IMR-90 (cell line): ENCODE results near the gene SLC9A9. TPM values are rescaled to one million over a fixed set of nuclear protein-coding genes. Genes with fewer than 3 reads are reported as not detected.

Experiments
- ATAC-seq: fragments of 200-7000 bp; cut with Tn5 transposase; 2 replicates; pipeline ENCODE4 v1.9.1; 2020; ENCODE audit warnings: low read depth, mild to moderate bottlenecking, moderate library complexity
- BruUV-seq: library from RNA; stranded (reverse); fragments of 400-500 nt; replicated peaks from 2 replicates; lab custom pipeline; 2021; lab: Mats Ljungman, UMichigan
- CTCF ChIA-PET: fragments of 300-600 bp; formaldehyde crosslinking; extraction: SDS; loops from one replicate; lab custom pipeline; 2021; ENCODE audit warnings: antibody characterized with exemption; lab: Yijun Ruan, JAX
- POLR2A ChIA-PET: fragments of 300-600 bp; sonication (Branson Sonifier 250); formaldehyde crosslinking; loops from one replicate; lab custom pipeline; 2022; ENCODE audit warnings: antibody characterized with exemption; ENCODE audit not compliant: unreplicated experiment; lab: Charles Lee
- DNase-seq: peaks from one replicate; pipeline ENCODE4 v3.0.0; 2013
- H2AFZ ChIP-seq: replicated peaks from 2 replicates; pipeline ENCODE3; 2013; ENCODE audit warnings: low read length, mild to moderate bottlenecking; ENCODE audit not compliant: poor library complexity
- H2AK5ac ChIP-seq: 2 replicates; pipeline ENCODE4 v1.6.1; 2013; ENCODE audit warnings: low read depth, low read length, inconsistent platforms
- H2AK9ac ChIP-seq: replicated peaks from 2 replicates; pipeline ENCODE3; 2013; ENCODE audit warnings: mild to moderate bottlenecking, low read depth, low read length, moderate library complexity; ENCODE audit not compliant: poor library complexity
- H2BK120ac ChIP-seq: 2 replicates; pipeline ENCODE4 v1.6.1; 2013; ENCODE audit warnings: low read depth, low read length, inconsistent platforms
- H2BK15ac ChIP-seq: 3 replicates; pipeline ENCODE4 v1.6.1; 2013; ENCODE audit warnings: low read depth, low read length, inconsistent platforms
- H2BK20ac ChIP-seq: 2 replicates; pipeline ENCODE4 v1.6.1; 2013; ENCODE audit warnings: low read depth, mild to moderate bottlenecking, inconsistent platforms, low read length, moderate library complexity
- H2BK5ac ChIP-seq: 2 replicates; pipeline ENCODE4 v1.6.1; 2013; ENCODE audit warnings: mild to moderate bottlenecking, low read depth, low read length, inconsistent platforms; ENCODE audit not compliant: poor library complexity, severe bottlenecking
- H3K14ac ChIP-seq: replicated peaks from 2 replicates; pipeline ENCODE4 v1.6.1; 2013; ENCODE audit warnings: low read depth, low read length, inconsistent platforms
- H3K18ac ChIP-seq: 2 replicates; pipeline ENCODE4 v1.6.1; 2013; ENCODE audit warnings: low read depth, low read length, control low read depth
- H3K23ac ChIP-seq: 2 replicates; pipeline ENCODE4 v1.6.1; 2013; ENCODE audit warnings: low read depth, low read length, inconsistent platforms
- H3K27ac ChIP-seq: 2 replicates; pipeline ENCODE4 v1.5.1; 2013; ENCODE audit warnings: mild to moderate bottlenecking, control low read depth, low read length; ENCODE audit not compliant: insufficient read depth
- H3K27me3 ChIP-seq: 2 replicates; pipeline ENCODE4 v1.6.1; 2013; ENCODE audit warnings: low read length; ENCODE audit not compliant: control insufficient read depth, insufficient read depth
- H3K36me3 ChIP-seq: 2 replicates; pipeline ENCODE4 v1.6.1; 2013; ENCODE audit warnings: low read length, mixed read lengths; ENCODE audit not compliant: control insufficient read depth, insufficient read depth
- H3K4ac ChIP-seq: 2 replicates; pipeline ENCODE4 v1.6.1; 2013; ENCODE audit warnings: low read depth, low read length, inconsistent platforms
- H3K4me1 ChIP-seq: 2 replicates; pipeline ENCODE4 v1.6.1; 2013; ENCODE audit warnings: low read length, mixed read lengths; ENCODE audit not compliant: control insufficient read depth, insufficient read depth
- H3K4me2 ChIP-seq: 2 replicates; pipeline ENCODE4 v1.6.1; 2013; ENCODE audit warnings: low read depth, mild to moderate bottlenecking, control low read depth, low read length, moderate library complexity
- H3K4me3 ChIP-seq: 2 replicates; pipeline ENCODE4 v1.5.1; 2013; ENCODE audit warnings: low read depth, mild to moderate bottlenecking, control low read depth, low read length, moderate library complexity; ENCODE audit not compliant: insufficient read depth
- H3K56ac ChIP-seq: 2 replicates; pipeline ENCODE4 v1.6.1; 2013; ENCODE audit warnings: low read length, inconsistent platforms; ENCODE audit not compliant: insufficient read depth; ENCODE audit errors: extremely low read depth
- H3K79me1 ChIP-seq, 2 experiments: 2 replicates each; pipeline ENCODE4 v1.6.1; 2013; ENCODE audit warnings: low read length in 2 of 2, inconsistent platforms in 1 of 2, low read depth in 1 of 2
- H3K9ac ChIP-seq: 2 replicates; pipeline ENCODE4 v1.6.1; 2013; ENCODE audit warnings: low read depth, low read length, control low read depth
- H3K9me1 ChIP-seq: 2 replicates; pipeline ENCODE4 v1.6.1; 2013; ENCODE audit warnings: low read length, inconsistent platforms; ENCODE audit not compliant: insufficient read depth
- H3K9me3 ChIP-seq: 2 replicates; pipeline ENCODE4 v1.6.1; 2013; ENCODE audit warnings: low read length; ENCODE audit not compliant: control insufficient read depth, insufficient read depth
- H4K20me1 ChIP-seq: 2 replicates; pipeline ENCODE4 v1.6.1; 2013; ENCODE audit warnings: low read length, inconsistent platforms; ENCODE audit not compliant: insufficient read depth
- H4K5ac ChIP-seq: 2 replicates; pipeline ENCODE4 v1.6.1; 2013; ENCODE audit warnings: mild to moderate bottlenecking, low read depth, low read length, control low read depth
- H4K8ac ChIP-seq, 2 experiments: 2 replicates each; pipeline ENCODE4 v1.6.1; 2013; ENCODE audit warnings: low read depth in 2 of 2, low read length in 2 of 2, control low read depth in 1 of 2, inconsistent platforms in 1 of 2
- H4K91ac ChIP-seq: 2 replicates; pipeline ENCODE4 v1.6.1; 2013; ENCODE audit warnings: low read depth, low read length, inconsistent platforms; ENCODE audit not compliant: insufficient read depth
- BHLHE40 ChIP-seq: fragments of 150-350 bp; IDR thresholded peaks from 2 replicates; pipeline ENCODE4 v1.6.1; 2016; ENCODE audit warnings: mild to moderate bottlenecking, low read depth, low read length
- CEBPB ChIP-seq: IDR thresholded peaks from 2 replicates; pipeline ENCODE4 v1.6.1; 2012; ENCODE audit warnings: low read depth, low read length, improper control_type of control experiment
- CHD1 ChIP-seq: IDR thresholded peaks from 2 replicates; pipeline ENCODE4 v1.6.1; 2012; ENCODE audit warnings: low read depth, low read length, improper control_type of control experiment
- CTCF ChIP-seq: conservative IDR thresholded peaks from 2 replicates; pipeline ENCODE4 v1.5.1; 2012; ENCODE audit warnings: mild to moderate bottlenecking, low read depth, low read length, improper control_type of control experiment
- FOS ChIP-seq: fragments of 150-350 bp; IDR thresholded peaks from 2 replicates; pipeline ENCODE4 v1.6.1; 2016; ENCODE audit warnings: low read depth, low read length
- MAFK ChIP-seq: IDR thresholded peaks from 2 replicates; pipeline ENCODE4 v1.6.1; 2012; ENCODE audit warnings: low read depth, low read length, improper control_type of control experiment
- MAZ ChIP-seq: IDR thresholded peaks from 2 replicates; pipeline ENCODE4 v1.6.1; 2012; ENCODE audit warnings: low read depth, mild to moderate bottlenecking, low read length, improper control_type of control experiment, moderate library complexity, borderline replicate concordance
- MXI1 ChIP-seq: IDR thresholded peaks from 2 replicates; pipeline ENCODE4 v1.6.1; 2012; ENCODE audit warnings: low read depth, mild to moderate bottlenecking, low read length, moderate library complexity, borderline replicate concordance
- NFE2L2 ChIP-seq: fragments of 150-350 bp; IDR thresholded peaks from 2 replicates; pipeline ENCODE4 v1.6.1; 2016; ENCODE audit warnings: low read depth, mild to moderate bottlenecking, low read length
- POLR2A ChIP-seq: IDR thresholded peaks from 2 replicates; pipeline ENCODE4 v1.6.1; 2012; ENCODE audit warnings: mild to moderate bottlenecking, low read depth, low read length
- RAD21 ChIP-seq: IDR thresholded peaks from 2 replicates; pipeline ENCODE4 v1.6.1; 2012; ENCODE audit warnings: low read length, improper control_type of control experiment
- RCOR1 ChIP-seq: IDR thresholded peaks from 2 replicates; pipeline ENCODE4 v1.6.1; 2012; ENCODE audit warnings: mild to moderate bottlenecking, low read length, improper control_type of control experiment; ENCODE audit not compliant: insufficient replicate concordance
- SMC3 ChIP-seq: fragments of 150-350 bp; IDR thresholded peaks from 2 replicates; pipeline ENCODE4 v1.6.1; 2016; ENCODE audit warnings: low read depth, mild to moderate bottlenecking, antibody characterized with exemption, low read length, moderate library complexity
- WGBS, 2 experiments: methylation state at CpG; one replicate each; pipeline versions ENCODE4 v1.1.5 to v1.1.7; 2013; ENCODE audit warnings: missing lambda C conversion rate in 2 of 2; ENCODE audit not compliant: insufficient read length in 1 of 2; ENCODE audit errors: extremely low coverage in 2 of 2; 5-methylcytosine and 5-hydroxymethylcytosine counted together
- dilution Hi-C: fragments of 300-500 bp; cut with HindIII; formaldehyde crosslinking; loops from one replicate; pipeline ENCODE4 v1.14.3; 2018; ENCODE audit warnings: low sequenced_read_pairs; ENCODE audit not compliant: unreplicated experiment
- in situ Hi-C: fragments of 300-500 bp; cut with MboI; formaldehyde crosslinking; loops from 3 replicates; pipeline ENCODE4 v1.14.3; 2019; ENCODE audit warnings: low sequenced_read_pairs, inconsistent platforms, mixed read lengths
- intact Hi-C: fragments of 100-400 bp; cut with micrococcal nuclease; formaldehyde crosslinking; loops from 2 replicates; pipeline ENCODE4 v1.10.0; 2022
- polyA plus RNA-seq, 3 experiments: library from polyadenylated mRNA; depleted of rRNA; stranded (reverse); fragments of >200 nt; gene quantifications; 2 replicates each; pipeline ENCODE4 v1.2.3, GENCODE V29; 2012; ENCODE audit warnings: low replicate concordance in 1 of 3
- total RNA-seq: library from RNA; depleted of rRNA; stranded (reverse); fragments of >200 nt; gene quantifications from 2 replicates; pipeline ENCODE4 v1.2.3, GENCODE V29; 2012
- TF ChIP-seq, protein P1 (sequence below): fragments of 150-350 bp; IDR thresholded peaks from 2 replicates; pipeline ENCODE4 v1.6.1; 2017; ENCODE audit warnings: mild to moderate bottlenecking, antibody characterized with exemption, low read length, low read depth

SLC9A9 gene
- total and polyA plus RNA-seq, 2 of the 4 experiments (the other 2 are of a cell fraction), result 1.4 to 2.3 TPM

- in situ Hi-C loops, result loop anchor here (10.0 kb wide), 1 partner anchor 184 kb away; no protein-coding TSS in a partner anchor
- no peak overlapping the region; the same call in 1 of the 2 replicates for H3K4me2 ChIP-seq
Observed at GRCh38 chr3:143771258-143771657, 77.0 kb downstream of the SLC9A9 start.

More at GRCh38 chr3:143771258-143771657, 77.0 kb downstream of the SLC9A9 start:
- ChIA-PET POLR2A (no interaction called here), CTCF (no interaction called here)
- H4K20me1 ChIP-seq, result no peaks in the 10 kb centered on the region
- no peak overlapping the region for H3K56ac ChIP-seq
- H3K27me3 ChIP-seq, result no peaks in the 10 kb centered on the region
- H3K4me3 ChIP-seq, result no peak overlapping the region
- WGBS, 2 experiments, result no CpG with 5 or more reads among the region's 3 CpGs
- H3K79me1 ChIP-seq, result no peaks in the 10 kb centered on the region
- H4K91ac ChIP-seq, result no peak overlapping the region
- TF ChIP-seq MAZ (no peak), FOS (no peak), CEBPB (no peak), RAD21 (no peak), BHLHE40 (no peak), CHD1 (no peak), MXI1 (no peak), POLR2A (no peak), CTCF (no peak), NFE2L2 (no peak), RCOR1 (no peak), MAFK (no peak), SMC3 (no peak)
- TF ChIP-seq, protein P1, sequence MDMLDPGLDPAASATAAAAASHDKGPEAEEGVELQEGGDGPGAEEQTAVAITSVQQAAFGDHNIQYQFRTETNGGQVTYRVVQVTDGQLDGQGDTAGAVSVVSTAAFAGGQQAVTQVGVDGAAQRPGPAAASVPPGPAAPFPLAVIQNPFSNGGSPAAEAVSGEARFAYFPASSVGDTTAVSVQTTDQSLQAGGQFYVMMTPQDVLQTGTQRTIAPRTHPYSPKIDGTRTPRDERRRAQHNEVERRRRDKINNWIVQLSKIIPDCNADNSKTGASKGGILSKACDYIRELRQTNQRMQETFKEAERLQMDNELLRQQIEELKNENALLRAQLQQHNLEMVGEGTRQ, result no peak
- H2AK9ac ChIP-seq, result no peak overlapping the region
- H2BK120ac ChIP-seq, result no peak overlapping the region
- H2BK5ac ChIP-seq, result no peak overlapping the region
- H2BK15ac ChIP-seq, result no peak overlapping the region
- H3K23ac ChIP-seq, result no peak overlapping the region
- H3K4me1 ChIP-seq, result no peaks in the 10 kb centered on the region; the same call in 1 of the 2 replicates
- H2AK5ac ChIP-seq, result no peak overlapping the region
- no peak overlapping the region for H3K14ac ChIP-seq
- no peaks in the 10 kb centered on the region for H3K36me3 ChIP-seq
- no peak overlapping the region for H3K27ac ChIP-seq
- intact Hi-C loops (no loop called here), dilution Hi-C loops (no loop called here)
- H4K5ac ChIP-seq, result no peak overlapping the region
- DNase-seq (no peak), ATAC-seq (no peak; the same call in 1 of the 2 replicates)
- H2AFZ ChIP-seq, result no peak overlapping the region
- no peak overlapping the region for H3K9ac ChIP-seq
- H3K9me1 ChIP-seq, result no peaks in the 10 kb centered on the region
- no TSS peak for BruUV-seq
- no peak overlapping the region for H3K4ac ChIP-seq
- no peak overlapping the region for H2BK20ac ChIP-seq
- no peak overlapping the region for H4K8ac ChIP-seq
- H3K18ac ChIP-seq, result no peak overlapping the region
- no peaks in the 10 kb centered on the region for H3K9me3 ChIP-seq
